Suprapubic skin (tissue), 3 donors: ENCODE results near the gene ELMO1.

ENCODE experiments used
- POLR2AphosphoS5 ChIP-seq, 3 donors: sonication (generic); formaldehyde crosslinking; IDR thresholded peaks; one replicate each; pipeline ENCODE4 v1.6.1; 2017; ENCODE audit warnings: antibody characterized with exemption in 3 of 3
- TF ChIP-seq, protein P1 (sequence below), 2 donors: fragments of 200-600 bp in 1 of 2; fragments of 450-650 bp in 1 of 2; sonication (generic) in 1 of 2; IDR thresholded peaks; one replicate each; pipeline ENCODE4 v1.5.1; 2016 to 2019; ENCODE audit warnings: antibody characterized with exemption in 2 of 2, mild to moderate bottlenecking in 1 of 2, moderate library complexity in 1 of 2

GRCh38 chr7:36984041-36984521 is 464.6 kb downstream of the ELMO1 start:
- TF ChIP-seq, protein P1, sequence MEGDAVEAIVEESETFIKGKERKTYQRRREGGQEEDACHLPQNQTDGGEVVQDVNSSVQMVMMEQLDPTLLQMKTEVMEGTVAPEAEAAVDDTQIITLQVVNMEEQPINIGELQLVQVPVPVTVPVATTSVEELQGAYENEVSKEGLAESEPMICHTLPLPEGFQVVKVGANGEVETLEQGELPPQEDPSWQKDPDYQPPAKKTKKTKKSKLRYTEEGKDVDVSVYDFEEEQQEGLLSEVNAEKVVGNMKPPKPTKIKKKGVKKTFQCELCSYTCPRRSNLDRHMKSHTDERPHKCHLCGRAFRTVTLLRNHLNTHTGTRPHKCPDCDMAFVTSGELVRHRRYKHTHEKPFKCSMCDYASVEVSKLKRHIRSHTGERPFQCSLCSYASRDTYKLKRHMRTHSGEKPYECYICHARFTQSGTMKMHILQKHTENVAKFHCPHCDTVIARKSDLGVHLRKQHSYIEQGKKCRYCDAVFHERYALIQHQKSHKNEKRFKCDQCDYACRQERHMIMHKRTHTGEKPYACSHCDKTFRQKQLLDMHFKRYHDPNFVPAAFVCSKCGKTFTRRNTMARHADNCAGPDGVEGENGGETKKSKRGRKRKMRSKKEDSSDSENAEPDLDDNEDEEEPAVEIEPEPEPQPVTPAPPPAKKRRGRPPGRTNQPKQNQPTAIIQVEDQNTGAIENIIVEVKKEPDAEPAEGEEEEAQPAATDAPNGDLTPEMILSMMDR (IDR thresholded peaks at IDR 0.05) = no peak
- no peak for TF ChIP-seq POLR2AphosphoS5 (IDR thresholded peaks at IDR 0.05)
